ENCODE data around the gene ENAH. TPM values are rescaled to one million over a fixed set of nuclear protein-coding genes. Genes with fewer than 3 reads are reported as not detected.
"Not testable (repeated sequence)": the region's sequence is repeated elsewhere in the genome, so short reads cannot be mapped to it uniquely, and the experiment has no call there.

The ENAH gene
- total RNA-seq, 1 donor from 2014 or later: 749 TPM

DNA sequence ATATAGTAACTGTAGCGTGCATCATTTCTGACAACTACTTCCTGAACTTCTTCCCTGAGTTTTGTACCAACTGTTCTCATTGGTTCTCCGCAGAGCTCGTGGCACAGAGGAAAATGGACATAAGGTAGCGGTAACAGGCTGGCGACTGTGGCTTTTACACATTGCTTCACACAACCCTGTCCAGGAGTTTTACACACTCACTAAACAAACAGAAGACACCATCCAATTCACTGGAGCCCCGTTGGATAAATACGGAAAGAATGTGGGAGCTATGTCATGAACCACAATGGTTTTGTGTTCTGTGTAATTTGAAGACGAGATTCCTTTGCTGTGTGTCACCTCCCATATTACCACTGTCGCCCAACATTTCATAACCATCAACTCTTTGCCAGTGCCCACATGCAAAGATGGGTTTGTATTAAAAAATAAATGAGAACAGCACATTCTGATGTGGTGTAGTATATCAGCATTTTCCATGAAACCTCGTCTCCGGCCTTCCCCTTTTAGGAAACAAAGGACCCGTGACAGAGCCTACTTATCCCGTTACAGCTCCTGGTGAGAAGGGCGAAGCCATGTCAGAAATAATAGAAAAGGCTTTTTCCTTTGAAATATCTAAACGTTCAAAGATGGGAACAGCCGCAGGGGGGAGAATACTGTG lies 47.4 kb upstream of the ENAH start:
- DNase-seq (ENCODE audit: low read depth): peak; percentile 100
- Histone ChIP-seq H3K27me3 (ENCODE audit: insufficient read depth, low read length) (no peaks in the 10 kb centered on the region), H3K36me3 (ENCODE audit: insufficient read depth, low read length) (no peaks in the 10 kb centered on the region), H4K20me1 (ENCODE audit: insufficient read depth, low read length) (no peaks in the 10 kb centered on the region), H2AFZ (ENCODE audit: low read depth, low read length) (no peak overlapping the region), H3K79me2 (ENCODE audit: insufficient read depth, low read length) (peaks cover 15% of the 10 kb centered on the region), H3K4me3 (ENCODE audit: insufficient read depth, low read depth, low read length) (peak overlapping the region; percentile 26), H3K9me3 (ENCODE audit: insufficient read depth, low read depth, low read length) (no peaks in the 10 kb centered on the region), H3K4me2 (ENCODE audit: low read length) (peak overlapping the region; percentile 74), H3K9ac (ENCODE audit: low read length) (peak overlapping the region; percentile 81), H3K4me1 (ENCODE audit: insufficient read depth, low read length) (peaks cover 23% of the 10 kb centered on the region), H3K27ac (ENCODE audit: low read depth, low read length) (peak overlapping the region; percentile 95)
- Mint-ChIP-seq H3K27ac (ENCODE audit: unreplicated experiment) (peak overlapping the region; percentile 86), H3K9me3 (ENCODE audit: unreplicated experiment) (peaks cover 3% of the 10 kb centered on the region), H3K4me1 (ENCODE audit: low read depth, unreplicated experiment) (peaks cover 28% of the 10 kb centered on the region), H3K36me3 (ENCODE audit: low read depth, unreplicated experiment) (no peaks in the 10 kb centered on the region), H3K4me3 (ENCODE audit: unreplicated experiment) (peak overlapping the region; percentile 29), H3K27me3 (ENCODE audit: low read depth, unreplicated experiment) (no peaks in the 10 kb centered on the region)
- FAIRE-seq: peak; percentile 98
- TF ChIP-seq, protein P1, sequence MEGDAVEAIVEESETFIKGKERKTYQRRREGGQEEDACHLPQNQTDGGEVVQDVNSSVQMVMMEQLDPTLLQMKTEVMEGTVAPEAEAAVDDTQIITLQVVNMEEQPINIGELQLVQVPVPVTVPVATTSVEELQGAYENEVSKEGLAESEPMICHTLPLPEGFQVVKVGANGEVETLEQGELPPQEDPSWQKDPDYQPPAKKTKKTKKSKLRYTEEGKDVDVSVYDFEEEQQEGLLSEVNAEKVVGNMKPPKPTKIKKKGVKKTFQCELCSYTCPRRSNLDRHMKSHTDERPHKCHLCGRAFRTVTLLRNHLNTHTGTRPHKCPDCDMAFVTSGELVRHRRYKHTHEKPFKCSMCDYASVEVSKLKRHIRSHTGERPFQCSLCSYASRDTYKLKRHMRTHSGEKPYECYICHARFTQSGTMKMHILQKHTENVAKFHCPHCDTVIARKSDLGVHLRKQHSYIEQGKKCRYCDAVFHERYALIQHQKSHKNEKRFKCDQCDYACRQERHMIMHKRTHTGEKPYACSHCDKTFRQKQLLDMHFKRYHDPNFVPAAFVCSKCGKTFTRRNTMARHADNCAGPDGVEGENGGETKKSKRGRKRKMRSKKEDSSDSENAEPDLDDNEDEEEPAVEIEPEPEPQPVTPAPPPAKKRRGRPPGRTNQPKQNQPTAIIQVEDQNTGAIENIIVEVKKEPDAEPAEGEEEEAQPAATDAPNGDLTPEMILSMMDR (IDR thresholded peaks at IDR 0.05; ENCODE audit: insufficient read depth, low read depth, low read length): no peak
- TF ChIP-seq EZH2 (IDR thresholded peaks at IDR 0.05; ENCODE audit: insufficient read depth, low read length): no peak

DNA sequence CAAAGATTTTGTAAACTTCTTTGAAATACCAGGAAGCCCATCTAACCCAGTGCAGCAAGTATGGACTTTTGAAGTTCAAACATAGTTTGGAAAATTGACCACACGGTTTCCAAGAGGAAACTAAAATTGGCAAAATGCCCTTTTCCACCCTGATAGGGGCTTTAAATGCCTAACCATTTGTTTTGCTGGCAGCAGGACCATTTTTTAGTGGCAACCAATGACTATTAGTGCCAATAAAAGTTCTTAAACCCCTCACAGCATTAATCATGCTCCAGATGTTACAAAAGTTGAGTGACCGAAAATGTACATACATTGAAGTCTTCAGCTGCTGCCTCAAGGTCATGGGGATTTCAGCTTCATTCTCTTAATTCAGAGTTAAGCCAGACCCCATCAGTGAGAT lies 46.4 kb upstream of the ENAH start:
- Mint-ChIP-seq H3K27me3 (ENCODE audit: low read depth, unreplicated experiment) (no peaks in the 10 kb centered on the region), H3K9me3 (ENCODE audit: unreplicated experiment) (peaks cover 3% of the 10 kb centered on the region), H3K4me1 (ENCODE audit: low read depth, unreplicated experiment) (peaks cover 32% of the 10 kb centered on the region), H3K4me3 (ENCODE audit: unreplicated experiment) (no peak overlapping the region), H3K36me3 (ENCODE audit: low read depth, unreplicated experiment) (no peaks in the 10 kb centered on the region), H3K27ac (ENCODE audit: unreplicated experiment) (peak overlapping the region; percentile 86)
- Histone ChIP-seq H3K27ac (ENCODE audit: low read depth, low read length) (peak overlapping the region; percentile 95), H3K9me3 (ENCODE audit: insufficient read depth, low read depth, low read length) (no peaks in the 10 kb centered on the region), H3K9ac (ENCODE audit: low read length) (peak overlapping the region; percentile 77), H3K4me1 (ENCODE audit: insufficient read depth, low read length) (peaks cover 25% of the 10 kb centered on the region), H3K79me2 (ENCODE audit: insufficient read depth, low read length) (peaks cover 15% of the 10 kb centered on the region), H3K27me3 (ENCODE audit: insufficient read depth, low read length) (no peaks in the 10 kb centered on the region), H3K36me3 (ENCODE audit: insufficient read depth, low read length) (no peaks in the 10 kb centered on the region), H2AFZ (ENCODE audit: low read depth, low read length) (no peak overlapping the region), H3K4me3 (ENCODE audit: insufficient read depth, low read depth, low read length) (no peak overlapping the region), H4K20me1 (ENCODE audit: insufficient read depth, low read length) (no peaks in the 10 kb centered on the region), H3K4me2 (ENCODE audit: low read length) (peak overlapping the region; percentile 74)
- peak; percentile 35 for DNase-seq (ENCODE audit: low read depth)
- no peak for TF ChIP-seq EZH2 (IDR thresholded peaks at IDR 0.05; ENCODE audit: insufficient read depth, low read length)
- TF ChIP-seq, protein P1 (IDR thresholded peaks at IDR 0.05; ENCODE audit: insufficient read depth, low read depth, low read length): no peak
- FAIRE-seq: no peak

DNA sequence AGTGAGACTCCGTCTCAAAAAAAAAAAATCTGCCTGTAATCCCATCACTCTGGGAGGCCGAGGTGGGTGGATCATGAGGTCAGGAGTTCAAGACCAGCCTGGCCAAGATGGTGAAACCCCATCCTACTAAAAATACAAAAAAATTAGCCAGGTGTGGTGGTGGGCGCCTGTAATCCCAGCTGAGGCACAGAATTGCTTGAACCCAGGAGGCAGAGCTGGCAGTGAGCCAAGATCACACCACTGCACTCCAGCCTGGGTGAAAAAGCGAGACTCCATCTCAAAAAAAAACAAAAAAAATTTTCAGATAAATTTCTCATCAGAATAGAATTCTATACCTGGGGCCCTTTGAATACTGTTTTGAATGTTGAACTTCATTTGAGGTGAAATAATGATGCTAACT lies 45.3 kb upstream of the ENAH start:
- H3K36me3 Mint-ChIP-seq (ENCODE audit: low read depth, unreplicated experiment); H4K20me1 ChIP-seq (ENCODE audit: insufficient read depth, low read length); H3K4me3 ChIP-seq (ENCODE audit: insufficient read depth, low read depth, low read length); FAIRE-seq; H3K27ac ChIP-seq (ENCODE audit: low read depth, low read length); H3K9me3 Mint-ChIP-seq (ENCODE audit: unreplicated experiment); H3K9me3 ChIP-seq (ENCODE audit: insufficient read depth, low read depth, low read length); H3K27ac Mint-ChIP-seq (ENCODE audit: unreplicated experiment); DNase-seq (ENCODE audit: low read depth); H2AFZ ChIP-seq (ENCODE audit: low read depth, low read length); H3K36me3 ChIP-seq (ENCODE audit: insufficient read depth, low read length); H3K27me3 Mint-ChIP-seq (ENCODE audit: low read depth, unreplicated experiment); H3K4me3 Mint-ChIP-seq (ENCODE audit: unreplicated experiment); H3K27me3 ChIP-seq (ENCODE audit: insufficient read depth, low read length); H3K9ac ChIP-seq (ENCODE audit: low read length); H3K4me2 ChIP-seq (ENCODE audit: low read length): not testable (repeated sequence)
- H3K4me1 ChIP-seq (ENCODE audit: insufficient read depth, low read length): peaks cover 29% of the 10 kb centered on the region
- peaks cover 38% of the 10 kb centered on the region for H3K4me1 Mint-ChIP-seq (ENCODE audit: low read depth, unreplicated experiment)
- H3K79me2 ChIP-seq (ENCODE audit: insufficient read depth, low read length): peaks cover 12% of the 10 kb centered on the region
